Measurements from ENCODE around the gene IGFBPL1. TPM values are rescaled to one million over a fixed set of nuclear protein-coding genes. Genes with fewer than 3 reads are reported as not detected.

Gene IGFBPL1
- total and polyA plus RNA-seq, 10 of the 15 experiments (the other 5 are each of a cell fraction or from before 2014, with no cell fraction given), result 0.25 TPM; not detected in 9

- ChIA-PET CTCF (interaction anchor here (0.5 kb wide), 1 partner anchor 475 kb away, joined by 3 read pairs; no protein-coding TSS in a partner anchor), SMC1A (ENCODE audit: uncharacterized antibody, unreplicated experiment) (no interaction called here), POLR2A (no interaction called here), RAD21 (ENCODE audit: unreplicated experiment) (no interaction called here)
- no peak for DNase-seq (ENCODE audit: low read depth, low spot score)
- Histone ChIP-seq H3K4me1 (ENCODE audit: control insufficient read depth, insufficient read depth, low read length) (no peaks in the 10 kb centered on the region), H3K9me3 (replicated peaks; ENCODE audit: control insufficient read depth, insufficient read depth, low read length) (peaks cover 6% of the 10 kb centered on the region; the same call in 1 of the 3 replicates), H3K4me3 (no peak overlapping the region), H3K79me2 (ENCODE audit: control insufficient read depth, insufficient read depth, low read length) (no peaks in the 10 kb centered on the region), H3K36me3 (ENCODE audit: control insufficient read depth in 2 of 2, insufficient read depth in 2 of 2, low read length in 1 of 2) (no peaks in the 10 kb centered on the region), H3K27me3 (replicated peaks in 1 of 2; ENCODE audit: control insufficient read depth in 2 of 2, insufficient read depth in 2 of 2, low read length in 1 of 2) (no peaks in the 10 kb centered on the region), H3K9ac (ENCODE audit: control insufficient read depth, insufficient read depth, low read length) (no peak overlapping the region), H4K20me1 (ENCODE audit: control insufficient read depth, insufficient read depth) (no peaks in the 10 kb centered on the region), H3K27ac (ENCODE audit: control insufficient read depth, insufficient read depth) (no peak overlapping the region), H3K4me2 (ENCODE audit: control insufficient read depth, insufficient read depth) (no peak overlapping the region), H2AFZ (ENCODE audit: control insufficient read depth, low read depth, low read length) (no peak overlapping the region)
- BruUV-seq (replicated peaks), result no TSS peak
- intact Hi-C loops (cut with micrococcal nuclease; ENCODE audit: unreplicated experiment) (no loop called here), in situ Hi-C loops (cut with MboI) (no loop called here)
- ATAC-seq, result no peak
- TF ChIP-seq ZNF274 (IDR thresholded peaks at IDR 0.05; ENCODE audit: insufficient read depth, insufficient read length) (no peak), BCL3 (IDR thresholded peaks at IDR 0.05; ENCODE audit: borderline replicate concordance, insufficient read depth, low read depth, low read length, poor library complexity, severe bottlenecking) (no peak), NR2C1 (IDR thresholded peaks at IDR 0.05) (no peak), ZBED1 (IDR thresholded peaks at IDR 0.05; ENCODE audit: borderline replicate concordance) (no peak), RUNX3 (IDR thresholded peaks at IDR 0.05; ENCODE audit: low read length) (no peak), SMAD1 (IDR thresholded peaks at IDR 0.05; ENCODE audit: low read depth, partially characterized antibody) (no peak), USF1 (IDR thresholded peaks at IDR 0.05; ENCODE audit: borderline replicate concordance, extremely low read length, insufficient read depth, low read depth, low read length) (no peak), E2F8 (IDR thresholded peaks at IDR 0.05; ENCODE audit: low read depth, partially characterized antibody) (no peak), HCFC1 (IDR thresholded peaks at IDR 0.05; ENCODE audit: low read length) (no peak)
- no peak for FAIRE-seq
- 15% methylated on average over 1 of the region's 1 CpG for WGBS (ENCODE audit: insufficient coverage, insufficient replicate concordance, low lambda C conversion rate, missing lambda C conversion rate)
Measured at GRCh38 chr9:38387066-38387465, 37.2 kb downstream of the IGFBPL1 start.
